Medulla oblongata (tissue), 1 donor: ENCODE measurements around the gene CNTNAP3.
"Not testable (repeated sequence)": the region's sequence is repeated elsewhere in the genome, so short reads cannot be mapped to it uniquely, and the experiment has no call there.

Experiments used
- DNase-seq: peaks from one replicate; pipeline ENCODE4 v3.0.0-alpha.2; 2015; ENCODE audit errors: extremely low spot score

Gene CNTNAP3

DNA sequence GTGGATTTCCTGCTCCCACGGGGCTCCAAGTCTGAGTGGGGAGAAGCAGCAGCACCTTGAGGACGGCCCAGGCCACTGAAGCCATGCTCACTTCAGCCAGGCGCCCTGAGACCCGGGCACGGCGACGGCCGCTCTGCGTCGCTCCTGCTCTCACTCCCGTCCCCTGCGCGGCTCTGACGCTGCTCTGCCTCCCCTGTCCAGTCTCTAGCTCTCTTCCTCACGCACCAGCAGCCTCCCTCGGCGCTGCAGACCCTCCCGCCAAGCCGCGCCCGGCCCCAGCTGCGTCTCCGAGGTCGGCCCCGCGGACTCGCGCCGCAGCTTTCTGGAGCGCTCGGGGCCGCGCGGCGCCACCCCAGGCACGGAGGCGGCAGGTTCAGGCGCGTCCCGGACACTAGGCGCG, at the start of gene CNTNAP3:
Gene CNTNAP3 (minus strand): TSS at position 188 of the 400 bp plus-strand sequence. CDS start 103 bp downstream, at position 85.
- not testable (repeated sequence) for DNase-seq

DNA sequence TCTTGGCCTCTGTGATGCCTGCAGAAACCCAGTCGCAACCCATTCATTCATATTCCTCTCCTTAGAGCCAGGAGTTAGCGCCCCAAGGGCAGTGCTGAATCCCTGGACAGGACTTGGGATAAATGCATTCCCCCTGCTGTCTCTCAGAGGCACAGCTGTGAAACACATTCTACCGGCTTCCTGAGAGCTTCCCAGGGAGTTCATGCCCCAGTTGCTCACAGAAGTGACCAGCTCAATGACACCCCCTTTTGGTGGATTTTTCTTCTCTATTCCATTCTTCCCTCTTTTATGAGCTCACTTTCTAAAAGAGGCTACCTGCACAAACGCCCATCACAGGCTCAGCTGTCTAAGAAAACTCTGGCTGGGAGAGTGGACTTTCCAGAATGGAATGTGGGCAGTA, 8.0 kb downstream of the CNTNAP3 start:
- not testable (repeated sequence) for DNase-seq

DNA sequence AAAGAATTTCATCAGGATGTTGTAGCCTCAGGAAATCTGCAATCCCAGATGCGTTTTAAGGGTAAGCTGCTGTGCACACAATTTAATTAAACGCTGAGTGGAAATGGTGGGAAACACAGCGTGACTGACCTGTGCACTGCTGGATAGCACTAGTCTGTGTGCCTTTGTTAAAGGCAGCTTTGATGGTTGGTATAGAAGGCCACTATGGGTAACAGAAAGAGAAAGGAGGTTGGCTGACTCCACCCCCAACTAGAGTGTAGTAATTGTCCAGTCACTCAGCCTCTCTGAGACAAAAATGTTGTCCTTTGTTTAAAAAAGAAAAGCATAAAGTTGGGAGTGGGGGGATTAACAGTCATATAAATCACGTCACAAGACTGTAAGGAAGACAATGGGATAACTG, 45.5 kb downstream of the CNTNAP3 start:
- not testable (repeated sequence) for DNase-seq

DNA sequence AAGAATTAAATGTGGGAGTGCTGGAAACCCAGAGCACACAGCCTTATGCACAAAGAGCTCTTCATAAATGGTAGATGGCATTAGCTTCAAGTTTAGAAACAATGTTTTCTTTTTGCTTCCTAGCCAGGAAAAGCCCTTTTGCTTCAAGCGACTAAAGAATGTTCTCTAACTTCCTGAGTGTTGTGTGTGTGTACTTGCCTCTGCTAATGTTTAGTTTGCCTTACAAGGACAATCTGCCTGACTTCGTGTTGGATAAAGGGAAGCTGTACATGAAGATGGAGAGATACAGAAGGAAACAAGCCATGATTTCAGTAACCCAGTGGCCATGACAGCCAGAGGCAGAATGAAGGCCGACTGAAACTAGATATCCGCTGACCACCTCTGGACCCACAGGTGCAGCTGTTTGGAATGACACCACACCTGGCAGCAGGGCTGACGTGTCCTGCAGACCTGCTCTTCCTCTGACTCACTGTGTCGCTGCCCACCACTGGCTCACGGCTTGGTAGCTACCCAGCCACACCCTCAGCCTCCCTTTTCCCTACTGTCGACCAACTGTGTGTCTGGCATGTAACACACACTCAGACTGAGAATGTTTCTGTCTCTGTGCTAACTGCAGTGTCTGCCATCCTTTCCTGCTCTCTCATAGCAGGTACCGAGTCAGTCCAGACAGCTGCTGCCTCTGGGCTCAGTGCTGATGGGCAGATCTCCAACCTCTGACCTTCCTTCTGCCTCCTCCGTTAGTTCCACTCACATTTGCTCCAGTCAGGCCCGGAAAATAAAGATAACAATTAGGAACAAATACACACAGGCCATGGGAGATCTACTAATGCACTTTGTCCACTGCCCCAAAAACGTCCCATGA, 55.6 kb downstream of the CNTNAP3 start:
- DNase-seq: not testable (repeated sequence)

DNA sequence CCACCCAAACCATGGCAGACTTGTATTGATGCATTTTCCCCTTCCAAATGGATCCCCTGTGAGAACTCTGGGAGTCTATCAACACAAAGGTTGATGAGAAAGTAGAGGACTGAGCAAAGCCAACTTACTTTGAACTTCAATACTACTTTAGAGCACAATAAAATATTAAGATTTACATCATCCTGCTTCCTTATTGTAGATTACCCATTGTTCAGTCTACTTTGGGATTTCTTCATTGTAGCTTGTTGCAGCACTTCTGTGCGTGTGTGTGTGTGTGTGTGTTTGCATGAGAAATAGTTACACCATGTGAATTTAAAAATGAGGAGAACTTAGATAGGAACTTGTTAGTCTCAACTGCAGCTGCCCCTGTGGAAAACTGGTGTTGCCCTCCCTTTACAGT, 72.0 kb downstream of the CNTNAP3 start:
- not testable (repeated sequence) for DNase-seq

DNA sequence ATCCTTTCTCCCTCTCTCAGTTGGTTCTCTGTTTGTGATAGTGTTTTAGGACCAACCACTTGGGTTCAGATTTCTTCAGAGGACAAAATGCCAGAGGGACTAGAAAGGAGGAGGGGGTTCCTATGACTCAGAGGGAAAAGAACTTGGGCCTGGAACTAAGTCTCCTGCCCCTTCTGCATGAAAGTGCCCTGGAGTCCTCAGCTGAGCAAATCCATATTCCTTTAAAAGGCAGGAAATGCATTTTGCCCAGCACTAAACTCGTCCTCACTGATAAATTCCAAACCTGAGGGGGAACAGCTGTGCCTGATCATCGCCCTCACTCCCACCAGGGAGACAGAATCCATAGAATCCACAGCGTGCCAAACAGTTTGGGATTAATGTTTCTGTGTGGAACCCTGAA, 78.2 kb downstream of the CNTNAP3 start:
- DNase-seq: not testable (repeated sequence)

DNA sequence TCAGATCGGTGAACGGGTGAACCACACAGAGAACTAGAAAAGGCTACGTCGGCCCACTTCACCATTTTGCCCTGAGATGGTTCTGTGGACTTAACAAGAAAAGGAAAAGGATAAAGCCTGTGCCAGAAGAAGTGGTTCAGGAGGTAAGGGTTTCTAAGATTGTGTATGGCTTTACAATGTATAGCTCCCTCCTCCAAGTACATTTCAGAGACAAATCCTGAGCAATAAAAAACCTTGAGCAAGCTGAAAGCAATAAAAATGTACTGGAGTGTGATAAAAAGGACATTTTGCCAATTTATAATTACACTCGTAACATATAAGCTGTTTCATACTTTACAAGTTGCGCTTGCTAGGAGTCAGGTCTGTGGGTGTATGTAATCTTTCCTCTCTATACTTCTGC, 81.3 kb downstream of the CNTNAP3 start:
- not testable (repeated sequence) for DNase-seq

DNA sequence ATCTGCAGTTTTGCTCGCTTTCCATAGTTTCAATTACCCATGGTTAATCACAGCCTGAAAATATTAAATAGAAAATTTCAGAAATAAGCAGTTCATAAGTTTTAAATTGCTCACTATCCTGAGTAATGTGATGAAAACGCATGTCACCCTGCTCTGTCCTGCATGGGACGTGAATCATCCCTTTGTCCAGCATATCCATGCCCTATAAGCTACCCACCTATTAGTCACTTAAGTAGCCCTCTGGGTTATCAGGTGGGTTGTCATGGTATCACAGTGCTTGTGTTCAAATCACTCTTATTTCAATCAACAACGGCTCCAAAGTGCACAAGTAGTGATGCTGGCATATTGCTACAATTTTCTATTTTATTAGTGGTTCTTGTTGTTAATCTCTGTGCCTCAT, 82.1 kb downstream of the CNTNAP3 start:
- not testable (repeated sequence) for DNase-seq

DNA sequence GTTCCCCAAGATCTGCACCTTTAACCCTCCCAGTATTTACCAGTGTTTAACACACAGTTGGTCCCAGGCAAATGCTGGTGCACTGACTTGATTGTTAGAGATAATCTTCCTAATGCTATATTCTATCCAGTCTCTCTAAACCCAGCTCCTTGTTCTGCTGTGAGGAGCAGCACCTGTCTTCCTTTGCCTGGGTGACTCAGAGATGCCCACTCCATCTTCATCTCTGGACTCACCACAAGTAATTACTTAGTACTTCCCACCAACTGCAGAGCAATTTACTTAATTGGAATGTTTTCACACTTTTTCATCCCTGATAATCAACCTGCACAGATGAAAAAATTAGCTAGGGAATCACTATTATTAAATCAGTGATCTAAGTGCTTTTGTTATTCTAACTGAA, 87.6 kb downstream of the CNTNAP3 start:
- DNase-seq: not testable (repeated sequence)

DNA sequence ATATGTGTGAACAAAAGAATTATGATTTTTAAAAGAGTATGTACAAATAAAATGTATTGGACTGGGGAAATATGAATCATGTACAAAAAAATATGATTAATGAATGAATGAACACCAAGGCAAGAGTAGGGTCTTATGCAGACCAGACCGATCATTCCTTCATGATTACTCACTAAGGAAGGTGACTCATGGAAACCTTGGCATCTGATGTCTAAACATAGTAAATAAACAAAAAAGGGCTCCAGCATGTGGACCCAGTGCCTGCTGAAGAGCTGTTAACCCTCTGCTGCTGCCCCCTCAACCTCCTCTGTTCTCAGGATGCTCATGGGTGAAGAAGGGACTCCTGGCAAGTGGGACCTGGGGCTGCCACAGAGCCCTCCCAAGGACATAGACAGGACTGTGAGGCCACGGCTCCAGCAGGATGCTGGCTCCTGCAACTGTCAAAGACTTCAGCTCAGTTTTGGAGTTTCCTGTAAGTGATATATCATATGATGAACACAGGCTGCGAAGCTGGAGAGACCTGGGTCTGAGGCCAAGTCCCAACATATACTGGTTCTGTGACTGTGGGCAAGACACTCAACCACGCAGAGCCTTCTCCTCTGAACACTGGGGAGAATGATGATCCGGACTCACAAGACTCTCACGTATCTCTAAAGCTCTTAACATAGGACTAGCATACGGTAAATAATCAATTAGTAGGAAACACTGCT, 89.8 kb downstream of the CNTNAP3 start:
- DNase-seq: not testable (repeated sequence)

DNA sequence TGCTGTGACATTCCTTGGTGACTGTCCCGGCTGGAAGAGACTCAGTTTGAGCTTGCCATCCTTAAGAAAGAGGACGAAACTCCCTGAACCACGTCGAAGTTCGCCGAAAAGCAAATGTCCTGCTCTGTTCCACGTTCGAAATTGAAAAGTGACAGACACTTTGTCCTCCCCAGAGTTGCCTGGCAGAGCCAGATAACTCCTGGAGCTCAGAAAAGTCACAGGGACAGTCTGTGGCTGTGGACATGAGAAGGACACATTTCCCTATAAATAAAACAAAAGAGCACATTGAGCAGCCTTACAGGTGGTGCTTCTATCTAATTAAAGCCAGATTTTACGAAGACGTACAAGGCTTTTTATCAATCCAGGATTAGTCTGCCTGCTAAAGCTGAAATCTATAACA, 116.6 kb downstream of the CNTNAP3 start:
- not testable (repeated sequence) for DNase-seq

DNA sequence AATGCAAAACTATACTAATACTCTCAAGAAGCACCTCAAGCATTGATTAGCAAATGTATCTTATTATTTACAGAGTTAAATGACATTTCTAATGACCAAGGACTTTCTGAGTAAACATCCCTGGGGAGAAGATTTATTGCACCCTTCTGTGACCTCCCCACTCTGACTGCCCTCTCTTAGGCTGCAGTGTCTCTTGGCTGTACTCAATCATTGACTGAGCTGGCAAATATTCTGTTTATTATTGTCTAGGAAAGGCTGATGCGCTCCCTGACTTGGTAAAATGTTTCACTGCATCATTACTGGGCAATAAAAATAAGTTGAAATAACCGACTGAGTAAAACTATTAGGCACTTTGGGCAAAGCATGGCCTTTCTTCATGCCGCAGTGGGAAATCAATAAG, 130.3 kb downstream of the CNTNAP3 start:
- DNase-seq: not testable (repeated sequence)

DNA sequence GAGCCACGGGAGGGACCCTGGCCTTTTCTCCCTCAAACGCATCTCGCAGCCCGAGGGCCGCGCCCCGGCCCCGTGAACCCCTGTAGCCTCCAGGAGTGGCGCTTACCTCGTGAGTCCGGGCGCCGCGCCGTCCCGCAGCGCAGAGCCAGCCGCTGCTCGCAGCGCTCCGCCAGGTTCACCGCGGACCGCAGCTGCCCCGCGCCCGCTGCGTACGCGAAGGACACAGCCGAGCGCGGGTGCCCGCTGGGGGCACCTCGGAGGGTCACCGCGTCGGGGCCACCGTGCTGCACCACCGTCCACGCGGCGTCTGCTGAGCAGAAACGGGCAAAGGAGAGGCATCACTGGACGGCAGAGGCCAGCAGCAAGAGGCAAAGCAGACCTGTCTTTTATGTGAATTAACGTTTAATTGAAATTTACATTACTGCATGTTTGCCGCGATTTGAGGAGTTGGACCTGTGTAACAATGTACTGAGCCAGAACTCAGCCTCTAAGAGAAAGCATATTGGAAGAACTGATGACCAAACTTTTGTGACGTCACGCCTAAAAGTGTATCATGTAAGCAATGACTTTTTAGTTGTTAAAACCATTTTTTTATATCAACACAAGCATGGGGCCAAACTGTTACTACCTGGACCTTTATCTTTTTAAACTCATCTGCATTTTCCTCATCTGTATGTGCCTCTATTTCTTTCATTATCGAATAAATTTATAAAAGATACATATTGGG, 155.0 kb downstream of the CNTNAP3 start:
- DNase-seq: not testable (repeated sequence)

DNA sequence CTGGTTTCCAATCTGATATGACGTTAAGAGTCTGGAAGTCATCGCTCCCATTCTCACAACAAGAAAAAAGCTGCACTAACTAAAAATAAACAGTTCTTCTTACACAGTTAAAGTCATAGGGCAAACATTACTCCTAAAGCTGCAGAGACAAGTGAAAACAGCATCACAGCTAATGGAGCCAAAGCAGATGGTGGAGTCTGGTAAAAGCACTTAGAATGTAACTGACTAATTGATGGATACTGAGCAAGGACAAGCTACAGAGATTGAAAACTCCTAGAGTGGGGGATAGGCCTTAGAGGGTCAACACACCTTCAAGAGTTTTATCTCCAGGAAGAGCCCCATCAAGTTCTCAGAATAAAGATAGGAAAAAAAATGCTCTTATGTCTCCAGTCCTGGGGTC, 166.6 kb downstream of the CNTNAP3 start:
- DNase-seq: not testable (repeated sequence)

DNA sequence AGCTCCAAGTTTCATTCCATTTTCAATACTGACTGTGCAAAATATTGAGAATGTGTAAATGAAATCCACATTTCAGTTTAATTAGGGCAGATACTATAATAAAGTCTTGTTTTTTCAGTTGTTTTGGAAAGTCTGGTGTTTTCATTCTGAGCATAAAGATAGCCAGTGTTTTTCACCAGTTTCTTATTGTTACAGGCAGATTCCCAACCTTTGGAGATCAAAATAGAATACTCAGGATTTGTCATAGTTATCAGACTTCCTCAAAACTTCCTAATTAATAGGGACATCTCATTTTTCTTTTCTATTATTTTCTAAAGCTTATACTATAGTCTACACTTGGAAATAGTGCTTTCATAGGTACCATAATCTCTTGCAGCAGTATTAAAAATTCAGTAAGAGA, 176.2 kb downstream of the CNTNAP3 start:
- not testable (repeated sequence) for DNase-seq

DNA sequence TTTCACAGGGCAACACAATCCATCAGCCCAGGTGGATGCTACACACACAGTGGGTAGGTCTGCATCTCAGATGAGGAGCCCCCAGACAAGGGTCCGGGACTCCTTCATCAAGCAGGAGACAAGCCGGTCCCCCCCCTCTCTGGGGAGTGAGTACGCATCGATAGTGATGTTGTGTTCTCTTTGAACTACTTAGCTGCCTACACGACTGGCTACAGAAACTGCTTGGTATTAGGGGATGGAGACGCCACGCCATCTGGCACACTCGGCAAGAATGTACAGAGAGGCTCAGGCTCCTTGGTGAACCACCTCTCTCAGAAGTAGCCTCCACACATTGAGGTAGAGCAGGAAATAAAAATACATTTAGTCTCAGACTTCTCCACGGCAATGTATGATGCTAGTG, 179.8 kb downstream of the CNTNAP3 start:
- no peak for DNase-seq

DNA sequence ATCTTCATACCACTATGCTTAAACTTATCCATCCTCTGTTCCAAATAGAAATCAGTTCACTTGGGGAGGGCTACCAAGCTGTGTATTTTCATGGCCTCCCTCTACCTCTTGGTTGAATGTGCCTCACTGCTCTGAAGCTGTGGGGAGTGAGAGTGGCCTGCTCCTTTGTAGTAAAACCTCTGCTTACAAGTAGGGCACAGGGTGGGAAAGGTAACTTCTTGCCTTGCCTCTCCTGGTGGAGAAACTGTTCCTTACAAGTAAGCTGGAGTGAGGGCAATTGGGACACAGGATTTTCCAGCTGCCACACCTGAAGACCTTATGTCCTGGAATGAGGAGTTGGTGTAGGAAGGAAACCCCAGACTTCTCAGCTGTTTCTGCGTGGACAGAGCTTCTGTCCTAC, 190.8 kb downstream of the CNTNAP3 start:
- not testable (repeated sequence) for DNase-seq

DNA sequence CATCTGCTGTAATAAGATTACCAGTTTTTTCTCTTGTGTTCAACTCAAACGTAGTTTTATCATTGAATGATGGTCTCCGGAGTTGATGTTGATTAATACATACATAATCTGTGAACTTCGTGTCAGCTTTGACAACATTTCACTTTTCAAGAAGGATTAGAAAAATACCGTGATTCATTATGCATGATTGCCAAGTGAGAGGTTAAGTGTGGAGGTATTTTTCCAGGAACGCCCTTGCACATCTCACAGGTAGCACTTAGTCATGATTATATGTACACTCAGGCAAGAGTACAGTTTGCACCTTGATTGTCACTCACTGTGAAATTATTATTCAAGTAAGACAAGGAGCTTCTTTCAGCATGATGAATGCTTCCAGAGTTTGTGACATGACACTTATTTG, 202.7 kb downstream of the CNTNAP3 start:
- DNase-seq: not testable (repeated sequence)

DNA sequence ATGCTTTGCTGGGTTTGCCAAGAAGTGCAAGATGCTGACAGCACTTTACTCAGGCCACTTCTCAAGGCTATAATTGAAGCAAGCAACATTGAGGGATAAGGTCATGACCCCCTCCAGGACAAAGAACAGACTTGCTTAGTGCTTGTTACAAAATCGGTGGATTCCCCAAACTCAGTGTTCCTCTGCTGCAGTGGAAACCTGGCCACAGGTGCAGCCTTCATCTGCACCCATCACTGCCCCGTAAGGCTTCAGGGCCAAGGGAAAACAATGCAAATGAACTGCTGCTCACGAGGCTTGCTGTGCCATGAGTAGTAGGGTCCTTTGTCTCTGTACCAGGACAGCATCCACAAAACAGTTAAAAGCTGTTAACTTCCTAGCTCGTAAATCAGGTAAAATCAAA, 205.4 kb downstream of the CNTNAP3 start:
- not testable (repeated sequence) for DNase-seq

DNA sequence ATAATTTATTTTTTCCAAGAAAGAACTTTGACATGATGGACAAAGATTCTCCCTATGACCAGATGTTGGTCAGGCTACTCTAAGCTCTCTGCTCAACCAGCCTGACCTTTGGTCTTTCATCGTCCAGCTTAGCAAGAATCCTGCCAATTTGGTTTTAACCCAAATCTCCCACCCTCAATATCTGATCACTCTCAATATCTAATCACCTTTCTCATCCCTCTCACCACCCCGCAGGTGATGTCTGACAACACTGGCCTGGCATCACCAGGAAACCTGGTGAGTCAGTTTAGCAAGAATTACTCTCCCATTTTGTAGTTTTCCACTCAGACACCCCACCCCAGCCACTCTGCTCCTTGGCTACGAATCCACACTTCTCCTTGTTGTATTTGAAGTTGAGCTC, 207.9 kb downstream of the CNTNAP3 start:
- DNase-seq: not testable (repeated sequence)

DNA sequence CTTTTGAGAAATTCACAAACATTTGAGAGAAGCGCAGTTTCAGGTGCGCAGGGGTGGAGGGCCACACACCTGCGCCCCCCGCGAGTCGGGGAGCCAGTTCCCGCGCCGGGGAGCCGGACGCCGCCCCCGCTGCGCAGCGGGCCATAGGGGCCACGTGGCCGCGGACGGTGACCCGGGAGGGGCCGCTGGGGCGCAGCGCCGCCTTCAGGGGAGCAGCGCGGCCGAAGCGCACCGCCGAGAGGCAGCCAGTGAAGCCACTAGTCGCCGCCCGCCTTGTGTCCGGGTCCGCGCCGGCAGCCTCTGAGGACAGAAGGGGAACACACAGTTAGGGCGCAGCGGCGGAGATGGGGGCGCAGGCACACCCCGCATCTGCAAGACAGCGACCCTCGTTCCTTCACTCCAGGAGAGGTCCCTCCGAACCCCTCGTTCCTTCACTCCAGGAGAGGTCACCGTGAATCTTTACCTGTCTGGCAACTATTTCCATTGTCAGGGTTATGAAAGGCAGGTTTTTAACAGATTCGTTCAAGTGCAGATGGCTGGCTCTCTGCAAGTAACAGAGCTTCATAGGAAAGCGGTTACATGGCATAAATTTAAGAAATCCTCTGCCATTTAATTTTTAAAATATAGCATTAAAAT, 209.2 kb downstream of the CNTNAP3 start:
- DNase-seq: not testable (repeated sequence)

DNA sequence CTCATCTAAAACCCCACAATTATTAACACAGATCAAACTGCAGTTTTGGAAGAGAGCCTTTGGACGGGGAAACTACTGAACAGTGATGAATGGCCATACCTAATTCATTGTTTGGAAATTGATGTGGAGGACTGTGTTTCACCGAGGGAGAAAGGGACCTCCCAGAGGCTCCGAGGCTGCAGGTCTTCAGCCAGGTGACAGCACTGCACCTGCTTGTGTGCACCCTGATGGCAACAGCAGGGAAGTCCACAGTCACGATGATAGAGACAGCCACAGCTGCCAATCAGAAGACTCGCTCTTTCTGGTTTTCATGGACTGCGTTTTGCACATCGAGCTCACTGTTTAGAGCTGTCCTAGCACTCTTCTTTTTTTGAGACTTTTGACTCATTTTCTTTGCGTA, 214.4 kb downstream of the CNTNAP3 start:
- not testable (repeated sequence) for DNase-seq
